ENCODE results near the gene PLEKHO2.

The PLEKHO2 gene

GRCh38 chr15:64888336-64888735 is 46.6 kb downstream of the PLEKHO2 start:
- TF ChIP-seq PATZ1 (CRISPR knock-in tag; IDR thresholded peaks at IDR 0.05; ENCODE audit: borderline replicate concordance) (no peak), BACH2 (CRISPR knock-in tag; IDR thresholded peaks at IDR 0.05; ENCODE audit: borderline replicate concordance) (no peak), ZFP30 (CRISPR knock-in tag; IDR thresholded peaks at IDR 0.05) (no peak), TCF4 (CRISPR knock-in tag; IDR thresholded peaks at IDR 0.05; ENCODE audit: borderline replicate concordance) (no peak), TOX (CRISPR knock-in tag; IDR thresholded peaks at IDR 0.05; ENCODE audit: borderline replicate concordance) (no peak), CSRNP3 (CRISPR knock-in tag; IDR thresholded peaks at IDR 0.05) (no peak), ZFP3 (CRISPR knock-in tag; IDR thresholded peaks at IDR 0.05) (no peak), ZNF565 (CRISPR knock-in tag; conservative IDR thresholded peaks at IDR 0.05; ENCODE audit: low read depth) (no peak), TSHZ2 (CRISPR knock-in tag; IDR thresholded peaks at IDR 0.05) (no peak), CREB5 (CRISPR knock-in tag; IDR thresholded peaks at IDR 0.05; ENCODE audit: low read depth) (no peak), OSR1 (CRISPR knock-in tag; IDR thresholded peaks at IDR 0.05) (no peak), PPARA (CRISPR knock-in tag; IDR thresholded peaks at IDR 0.05; ENCODE audit: borderline replicate concordance) (no peak)
- no peak for ATAC-seq

- no peak for TF ChIP-seq PPARA (CRISPR knock-in tag; IDR thresholded peaks at IDR 0.05; ENCODE audit: borderline replicate concordance)
- no peak for TF ChIP-seq ARNTL (CRISPR knock-in tag; IDR thresholded peaks at IDR 0.05; ENCODE audit: borderline replicate concordance, low read depth)
- no peak for TF ChIP-seq ZFP30 (CRISPR knock-in tag; IDR thresholded peaks at IDR 0.05)
- no peak for TF ChIP-seq ISL1 (CRISPR knock-in tag; IDR thresholded peaks at IDR 0.05)
- TF ChIP-seq OSR1 (CRISPR knock-in tag; IDR thresholded peaks at IDR 0.05), result no peak
- TF ChIP-seq PATZ1 (CRISPR knock-in tag; IDR thresholded peaks at IDR 0.05; ENCODE audit: borderline replicate concordance), result no peak
- no peak for TF ChIP-seq TSHZ2 (CRISPR knock-in tag; IDR thresholded peaks at IDR 0.05)
- no peak for TF ChIP-seq ZNF8 (CRISPR knock-in tag; IDR thresholded peaks at IDR 0.05)
- no peak for TF ChIP-seq CSRNP3 (CRISPR knock-in tag; IDR thresholded peaks at IDR 0.05)
- TF ChIP-seq ZNF565 (CRISPR knock-in tag; conservative IDR thresholded peaks at IDR 0.05; ENCODE audit: low read depth), result no peak
- TF ChIP-seq TOX (CRISPR knock-in tag; IDR thresholded peaks at IDR 0.05; ENCODE audit: borderline replicate concordance), result no peak
- TF ChIP-seq ESRRG (CRISPR knock-in tag; IDR thresholded peaks at IDR 0.05), result no peak
- no peak for TF ChIP-seq POU6F1 (CRISPR knock-in tag; IDR thresholded peaks at IDR 0.05; ENCODE audit: borderline replicate concordance, low read depth)
- TF ChIP-seq ZC3H10 (CRISPR knock-in tag; IDR thresholded peaks at IDR 0.05), result no peak
- TF ChIP-seq CREB5 (CRISPR knock-in tag; IDR thresholded peaks at IDR 0.05; ENCODE audit: low read depth), result no peak
- TF ChIP-seq BACH2 (CRISPR knock-in tag; IDR thresholded peaks at IDR 0.05; ENCODE audit: borderline replicate concordance), result no peak
- no peak for ATAC-seq
Observed at GRCh38 chr15:64891561-64891960, 49.8 kb downstream of the PLEKHO2 start.
